ENCODE data around the gene FAXDC2.
A peak's percentile ranks its signal among the peaks of the same experiment; 100 is the strongest.

Gene FAXDC2

DNA sequence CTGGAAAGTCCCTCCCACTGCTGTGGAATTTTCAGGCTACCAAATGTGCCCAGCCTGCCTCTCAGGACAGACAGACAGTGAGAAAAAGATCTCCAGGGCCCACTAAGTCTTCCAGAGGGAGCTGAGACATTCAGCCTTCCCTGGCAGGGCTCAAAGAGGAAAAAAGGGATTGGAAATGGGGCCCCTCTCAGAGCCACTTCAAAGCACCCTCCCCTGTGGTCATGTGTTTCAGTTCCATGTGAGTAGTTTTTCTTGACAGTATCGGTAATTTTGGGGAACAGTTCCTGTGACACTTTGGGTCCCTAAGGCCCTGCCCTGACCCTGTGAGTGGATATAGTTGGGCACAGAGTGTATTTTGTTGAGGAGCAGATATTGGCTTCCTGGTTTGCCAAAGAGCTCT, 70.3 kb downstream of the FAXDC2 start:
- ChIA-PET POLR2A (no interaction called here), CTCF (no interaction called here)
- no peak for TF ChIP-seq ZNF843 (tag by site-specific recombination; IDR thresholded peaks at IDR 0.05)
- no peak for TF ChIP-seq ZNF19 (tag by site-specific recombination; IDR thresholded peaks at IDR 0.05; ENCODE audit: low read depth)
- TF ChIP-seq ZNF138 (tag by site-specific recombination; IDR thresholded peaks at IDR 0.05; ENCODE audit: borderline replicate concordance): no peak
- no peak overlapping the region for H3K27ac ChIP-seq (ENCODE audit: extremely low read depth, low read depth, low read length)
- H3K9me3 ChIP-seq (ENCODE audit: control insufficient read depth, insufficient read depth, low read depth, low read length): no peaks in the 10 kb centered on the region
- no peaks in the 10 kb centered on the region for H3K36me3 ChIP-seq (ENCODE audit: control insufficient read depth in 2 of 2, insufficient read depth in 1 of 2, low read length in 2 of 2)
- H3K4me1 ChIP-seq (ENCODE audit: control insufficient read depth, insufficient read depth, low read length): peaks cover 42% of the 10 kb centered on the region
- no peak overlapping the region for H3K4me3 ChIP-seq (ENCODE audit: low read depth, low read length)

DNA sequence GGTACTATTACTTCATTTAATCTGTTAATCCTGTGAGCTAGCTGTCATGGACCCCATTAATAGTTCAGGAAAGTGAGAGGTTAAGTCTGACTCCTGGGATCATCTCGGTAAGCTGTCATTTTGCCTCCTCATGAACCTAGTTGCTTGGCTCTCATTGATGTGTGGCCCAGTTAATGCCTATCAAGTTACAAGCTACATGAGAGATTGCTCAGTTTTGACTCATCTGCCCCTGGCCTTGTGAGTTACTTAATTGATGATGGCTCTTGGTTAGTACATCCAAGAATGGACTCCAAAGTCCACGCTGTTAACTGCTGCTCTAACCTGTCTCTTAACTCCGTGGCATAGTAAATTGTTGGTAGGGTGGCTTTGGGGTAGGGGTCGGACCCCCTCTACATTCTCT, 71.3 kb downstream of the FAXDC2 start:
- Histone ChIP-seq H3K36me3 (ENCODE audit: control insufficient read depth in 2 of 2, insufficient read depth in 1 of 2, low read length in 2 of 2) (no peaks in the 10 kb centered on the region), H3K4me1 (ENCODE audit: control insufficient read depth, insufficient read depth, low read length) (peaks cover 40% of the 10 kb centered on the region), H3K9me3 (ENCODE audit: control insufficient read depth, insufficient read depth, low read depth, low read length) (no peaks in the 10 kb centered on the region), H3K4me3 (ENCODE audit: low read depth, low read length) (no peak overlapping the region), H3K27ac (ENCODE audit: extremely low read depth, low read depth, low read length) (no peak overlapping the region)
- ChIA-PET POLR2A (interaction anchor here (1.2 kb wide), 1 partner anchor 12 kb away, joined by 5 read pairs; no protein-coding TSS in a partner anchor), CTCF (no interaction called here)
- 0 out of 2 replicates have a peak, but pooled peaks have one; percentile 34 for TF ChIP-seq ZNF2 (tag by site-specific recombination; IDR thresholded peaks at IDR 0.05)
- no peak for TF ChIP-seq WT1 (tag by site-specific recombination; IDR thresholded peaks at IDR 0.05)
- TF ChIP-seq, protein P1, sequence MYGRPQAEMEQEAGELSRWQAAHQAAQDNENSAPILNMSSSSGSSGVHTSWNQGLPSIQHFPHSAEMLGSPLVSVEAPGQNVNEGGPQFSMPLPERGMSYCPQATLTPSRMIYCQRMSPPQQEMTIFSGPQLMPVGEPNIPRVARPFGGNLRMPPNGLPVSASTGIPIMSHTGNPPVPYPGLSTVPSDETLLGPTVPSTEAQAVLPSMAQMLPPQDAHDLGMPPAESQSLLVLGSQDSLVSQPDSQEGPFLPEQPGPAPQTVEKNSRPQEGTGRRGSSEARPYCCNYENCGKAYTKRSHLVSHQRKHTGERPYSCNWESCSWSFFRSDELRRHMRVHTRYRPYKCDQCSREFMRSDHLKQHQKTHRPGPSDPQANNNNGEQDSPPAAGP (tag by site-specific recombination; IDR thresholded peaks at IDR 0.05): peak; percentile 44; the same call in 1 of the 2 replicates
- TF ChIP-seq, protein P2, sequence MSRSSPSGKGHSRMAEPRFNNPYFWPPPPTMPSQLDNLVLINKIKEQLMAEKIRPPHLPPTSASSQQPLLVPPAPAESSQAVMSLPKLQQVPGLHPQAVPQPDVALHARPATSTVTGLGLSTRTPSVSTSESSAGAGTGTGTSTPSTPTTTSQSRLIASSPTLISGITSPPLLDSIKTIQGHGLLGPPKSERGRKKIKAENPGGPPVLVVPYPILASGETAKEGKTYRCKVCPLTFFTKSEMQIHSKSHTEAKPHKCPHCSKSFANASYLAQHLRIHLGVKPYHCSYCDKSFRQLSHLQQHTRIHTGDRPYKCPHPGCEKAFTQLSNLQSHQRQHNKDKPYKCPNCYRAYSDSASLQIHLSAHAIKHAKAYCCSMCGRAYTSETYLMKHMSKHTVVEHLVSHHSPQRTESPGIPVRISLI (tag by site-specific recombination; IDR thresholded peaks at IDR 0.05): peak; percentile 57; the same call in 1 of the 2 replicates
- TF ChIP-seq ZNF707 (tag by site-specific recombination; IDR thresholded peaks at IDR 0.05): no peak
- no peak for TF ChIP-seq ZNF777 (tag by site-specific recombination; IDR thresholded peaks at IDR 0.05; ENCODE audit: borderline replicate concordance)
- TF ChIP-seq ZNF654 (tag by site-specific recombination; IDR thresholded peaks at IDR 0.05; ENCODE audit: low read depth): 0 out of 2 replicates have a peak, but pooled peaks have one; percentile 0
- TF ChIP-seq, protein P3, sequence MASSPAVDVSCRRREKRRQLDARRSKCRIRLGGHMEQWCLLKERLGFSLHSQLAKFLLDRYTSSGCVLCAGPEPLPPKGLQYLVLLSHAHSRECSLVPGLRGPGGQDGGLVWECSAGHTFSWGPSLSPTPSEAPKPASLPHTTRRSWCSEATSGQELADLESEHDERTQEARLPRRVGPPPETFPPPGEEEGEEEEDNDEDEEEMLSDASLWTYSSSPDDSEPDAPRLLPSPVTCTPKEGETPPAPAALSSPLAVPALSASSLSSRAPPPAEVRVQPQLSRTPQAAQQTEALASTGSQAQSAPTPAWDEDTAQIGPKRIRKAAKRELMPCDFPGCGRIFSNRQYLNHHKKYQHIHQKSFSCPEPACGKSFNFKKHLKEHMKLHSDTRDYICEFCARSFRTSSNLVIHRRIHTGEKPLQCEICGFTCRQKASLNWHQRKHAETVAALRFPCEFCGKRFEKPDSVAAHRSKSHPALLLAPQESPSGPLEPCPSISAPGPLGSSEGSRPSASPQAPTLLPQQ (tag by site-specific recombination; IDR thresholded peaks at IDR 0.05): peak; percentile 75
- TF ChIP-seq ZNF664 (tag by site-specific recombination; IDR thresholded peaks at IDR 0.05): peak; percentile 80
- TF ChIP-seq, protein P4, sequence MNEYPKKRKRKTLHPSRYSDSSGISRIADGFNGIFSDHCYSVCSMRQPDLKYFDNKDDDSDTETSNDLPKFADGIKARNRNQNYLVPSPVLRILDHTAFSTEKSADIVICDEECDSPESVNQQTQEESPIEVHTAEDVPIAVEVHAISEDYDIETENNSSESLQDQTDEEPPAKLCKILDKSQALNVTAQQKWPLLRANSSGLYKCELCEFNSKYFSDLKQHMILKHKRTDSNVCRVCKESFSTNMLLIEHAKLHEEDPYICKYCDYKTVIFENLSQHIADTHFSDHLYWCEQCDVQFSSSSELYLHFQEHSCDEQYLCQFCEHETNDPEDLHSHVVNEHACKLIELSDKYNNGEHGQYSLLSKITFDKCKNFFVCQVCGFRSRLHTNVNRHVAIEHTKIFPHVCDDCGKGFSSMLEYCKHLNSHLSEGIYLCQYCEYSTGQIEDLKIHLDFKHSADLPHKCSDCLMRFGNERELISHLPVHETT (tag by site-specific recombination; IDR thresholded peaks at IDR 0.05): peak; percentile 48; the same call in 1 of the 2 replicates
- TF ChIP-seq ZBTB8A (tag by site-specific recombination; IDR thresholded peaks at IDR 0.05): peak; percentile 64
- no peak for TF ChIP-seq ZNF558 (tag by site-specific recombination; IDR thresholded peaks at IDR 0.05)
- TF ChIP-seq ZFP69B (tag by site-specific recombination; IDR thresholded peaks at IDR 0.05): peak; percentile 65; the same call in 1 of the 2 replicates
- TF ChIP-seq SP7 (tag by site-specific recombination; IDR thresholded peaks at IDR 0.05): peak; percentile 87
- TF ChIP-seq ZNF266 (tag by site-specific recombination; IDR thresholded peaks at IDR 0.05; ENCODE audit: low read depth): no peak
- peak; percentile 72 for TF ChIP-seq ZBTB17 (tag by site-specific recombination; IDR thresholded peaks at IDR 0.05)
- TF ChIP-seq, protein P5, sequence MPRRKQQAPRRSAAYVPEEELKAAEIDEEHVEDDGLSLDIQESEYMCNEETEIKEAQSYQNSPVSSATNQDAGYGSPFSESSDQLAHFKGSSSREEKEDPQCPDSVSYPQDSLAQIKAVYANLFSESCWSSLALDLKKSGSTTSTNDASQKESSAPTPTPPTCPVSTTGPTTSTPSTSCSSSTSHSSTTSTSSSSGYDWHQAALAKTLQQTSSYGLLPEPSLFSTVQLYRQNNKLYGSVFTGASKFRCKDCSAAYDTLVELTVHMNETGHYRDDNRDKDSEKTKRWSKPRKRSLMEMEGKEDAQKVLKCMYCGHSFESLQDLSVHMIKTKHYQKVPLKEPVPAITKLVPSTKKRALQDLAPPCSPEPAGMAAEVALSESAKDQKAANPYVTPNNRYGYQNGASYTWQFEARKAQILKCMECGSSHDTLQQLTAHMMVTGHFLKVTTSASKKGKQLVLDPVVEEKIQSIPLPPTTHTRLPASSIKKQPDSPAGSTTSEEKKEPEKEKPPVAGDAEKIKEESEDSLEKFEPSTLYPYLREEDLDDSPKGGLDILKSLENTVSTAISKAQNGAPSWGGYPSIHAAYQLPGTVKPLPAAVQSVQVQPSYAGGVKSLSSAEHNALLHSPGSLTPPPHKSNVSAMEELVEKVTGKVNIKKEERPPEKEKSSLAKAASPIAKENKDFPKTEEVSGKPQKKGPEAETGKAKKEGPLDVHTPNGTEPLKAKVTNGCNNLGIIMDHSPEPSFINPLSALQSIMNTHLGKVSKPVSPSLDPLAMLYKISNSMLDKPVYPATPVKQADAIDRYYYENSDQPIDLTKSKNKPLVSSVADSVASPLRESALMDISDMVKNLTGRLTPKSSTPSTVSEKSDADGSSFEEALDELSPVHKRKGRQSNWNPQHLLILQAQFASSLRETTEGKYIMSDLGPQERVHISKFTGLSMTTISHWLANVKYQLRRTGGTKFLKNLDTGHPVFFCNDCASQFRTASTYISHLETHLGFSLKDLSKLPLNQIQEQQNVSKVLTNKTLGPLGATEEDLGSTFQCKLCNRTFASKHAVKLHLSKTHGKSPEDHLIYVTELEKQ (tag by site-specific recombination; IDR thresholded peaks at IDR 0.05; ENCODE audit: borderline replicate concordance): peak; percentile 48; the same call in 1 of the 2 replicates
- TF ChIP-seq ZNF223 (tag by site-specific recombination; IDR thresholded peaks at IDR 0.05): no peak
- 0 out of 2 replicates have a peak, but pooled peaks have one; percentile 34 for TF ChIP-seq ZNF184 (tag by site-specific recombination; IDR thresholded peaks at IDR 0.05)
- TF ChIP-seq KLF8 (tag by site-specific recombination; IDR thresholded peaks at IDR 0.05): peak; percentile 30; the same call in 1 of the 2 replicates
- 0 out of 2 replicates have a peak, but pooled peaks have one; percentile 28 for TF ChIP-seq ZNF660 (tag by site-specific recombination; IDR thresholded peaks at IDR 0.05)
- TF ChIP-seq ZEB2 (tag by site-specific recombination; IDR thresholded peaks at IDR 0.05): peak; percentile 80
- no peak for TF ChIP-seq GLI2 (tag by site-specific recombination; IDR thresholded peaks at IDR 0.05; ENCODE audit: borderline replicate concordance, low read depth)
- TF ChIP-seq ZXDB (tag by site-specific recombination; IDR thresholded peaks at IDR 0.05): peak; percentile 64
- TF ChIP-seq ZBTB21 (tag by site-specific recombination; IDR thresholded peaks at IDR 0.05): no peak

All from HEK293 (cell line).